K562 (cell line): Measurements from ENCODE around the gene SETMAR. TPM values are rescaled to one million over a fixed set of nuclear protein-coding genes. Genes with fewer than 3 reads are reported as not detected.

Experiments
- ATAC-seq: fragments of 200-7000 bp; cut with Tn5 transposase; 3 replicates; pipeline ENCODE4 v1.9.1; 2020; ENCODE audit warnings: moderate library complexity
- BruUV-seq: library from RNA; stranded (reverse); fragments of 400-500 nt; replicated peaks from 2 replicates; lab custom pipeline; 2021; lab: Mats Ljungman, UMichigan
- CTCF ChIA-PET: fragments of 300-600 bp; formaldehyde crosslinking; extraction: SDS; loops from one replicate; lab custom pipeline; 2021; ENCODE audit warnings: low intra/inter-chr PET ratio; lab: Yijun Ruan, JAX
- POLR2A ChIA-PET: fragments of 300-600, 350-650 bp; sonication (Branson Sonifier 250); formaldehyde crosslinking; extraction: SDS; loops from one replicate; lab custom pipeline; 2021; ENCODE audit warnings: antibody characterized with exemption, inconsistent platforms; lab: Yijun Ruan, JAX
- DNase-seq, 4 experiments: peaks; one replicate each; pipeline versions ENCODE4 v3.0.0 to v3.0.0-alpha.2; 2011 to 2018; ENCODE audit warnings: low spot score in 3 of 4, mixed read lengths in 3 of 4; ENCODE audit errors: extremely low read depth in 1 of 4
- FAIRE-seq: peaks from 2 replicates; lab custom pipeline; 2011; peaks lifted over from hg19 to GRCh38; lab: Jason Lieb, UNC
- H2AFZ ChIP-seq: 2 replicates; pipeline ENCODE4 v1.6.0; 2011; ENCODE audit warnings: low read depth, low read length, control low read depth, inconsistent platforms
- H3K27ac ChIP-seq: fragments of 200-600 bp; 3 replicates; pipeline ENCODE4 v1.8.0; 2011; ENCODE audit warnings: low read depth, mild to moderate bottlenecking, control low read depth, inconsistent platforms, low read length, moderate library complexity, mixed read lengths; ENCODE audit errors: extremely low read depth
- H3K27me3 ChIP-seq, 2 experiments: fragments of 300-600 bp in 1 of 2; 2 replicates in 1 of 2; 3 replicates in 1 of 2; pipeline versions ENCODE4 v1.6.0 to v1.8.0; 2011; ENCODE audit warnings: inconsistent platforms in 2 of 2, low read length in 2 of 2, mild to moderate bottlenecking in 1 of 2, mixed read lengths in 1 of 2, moderate library complexity in 1 of 2; ENCODE audit not compliant: control insufficient read depth in 2 of 2, insufficient read depth in 2 of 2
- H3K36me3 ChIP-seq: fragments of 300-600 bp; 3 replicates; pipeline ENCODE4 v1.8.0; 2011; ENCODE audit warnings: mild to moderate bottlenecking, low read length, inconsistent platforms; ENCODE audit not compliant: control insufficient read depth, insufficient read depth
- H3K4me1 ChIP-seq, 2 experiments: fragments of 200-600 bp in 1 of 2; replicated peaks in 1 of 2; 2 replicates in 1 of 2; 3 replicates in 1 of 2; pipeline versions ENCODE4 v1.5.1 to v1.8.0; 2011; ENCODE audit warnings: inconsistent platforms in 2 of 2, low read length in 2 of 2, mild to moderate bottlenecking in 1 of 2, mixed read lengths in 1 of 2, moderate library complexity in 1 of 2; ENCODE audit not compliant: control insufficient read depth in 2 of 2, insufficient read depth in 2 of 2
- H3K4me2 ChIP-seq: 2 replicates; pipeline ENCODE4 v1.6.1; 2011; ENCODE audit warnings: low read length, control low read depth, inconsistent platforms, mixed read lengths; ENCODE audit not compliant: insufficient read depth
- H3K4me3 ChIP-seq: fragments of 200-600 bp; sonication (generic), shearing (Covaris generic); 2 replicates; pipeline ENCODE4 v1.5.1; 2016; ENCODE audit warnings: control low read depth, inconsistent platforms
- H3K79me2 ChIP-seq: fragments of 200-600 bp; 3 replicates; pipeline ENCODE4 v1.8.0; 2011; ENCODE audit warnings: low read length, inconsistent platforms; ENCODE audit not compliant: control insufficient read depth, insufficient read depth
- H3K9ac ChIP-seq, 2 experiments: 2 replicates each; pipeline versions ENCODE4 v1.6.0 to v1.6.1; 2011; ENCODE audit warnings: low read depth in 2 of 2, low read length in 2 of 2, control low read depth in 1 of 2, inconsistent platforms in 1 of 2, mild to moderate bottlenecking in 1 of 2, mixed read lengths in 1 of 2; ENCODE audit not compliant: insufficient read depth in 1 of 2
- H3K9me1 ChIP-seq: one replicate; pipeline ENCODE4 v1.6.0; 2011; ENCODE audit warnings: inconsistent platforms, mild to moderate bottlenecking, low read length, moderate library complexity; ENCODE audit not compliant: control insufficient read depth, insufficient read depth
- H3K9me3 ChIP-seq: replicated peaks from 2 replicates; pipeline ENCODE4 v1.5.1; 2011; ENCODE audit warnings: low read depth, low read length, inconsistent platforms; ENCODE audit not compliant: control insufficient read depth, insufficient read depth
- H4K20me1 ChIP-seq: replicated peaks from 2 replicates; pipeline ENCODE4 v1.6.1; 2011; ENCODE audit warnings: low read length, inconsistent platforms, mixed read lengths; ENCODE audit not compliant: control insufficient read depth, insufficient read depth
- CAMTA2 ChIP-seq: fragments of 250-450 bp; sonication (Bioruptor Pico); conservative IDR thresholded peaks from 2 replicates; pipeline ENCODE4 v1.5.1; 2022
- COPS2 ChIP-seq: fragments of 450-650 bp; conservative IDR thresholded peaks from 2 replicates; pipeline ENCODE4 v1.6.1; 2016; ENCODE audit warnings: mild to moderate bottlenecking, moderate library complexity
- DEAF1 ChIP-seq: fragments of 450-650 bp; formaldehyde crosslinking; IDR thresholded peaks from 2 replicates; pipeline ENCODE4 v1.4.0; 2020; ENCODE audit warnings: mild to moderate bottlenecking, moderate library complexity
- GABPA ChIP-seq: fragments of 200-800 bp; sonication (Bioruptor generic); conservative IDR thresholded peaks from 2 replicates; pipeline ENCODE4 v1.6.1; 2016; ENCODE audit warnings: low read depth, missing genetic modification characterization, missing compliant biosample characterization
- GABPB1 ChIP-seq: sonication (generic); formaldehyde crosslinking; IDR thresholded peaks from 2 replicates; pipeline ENCODE4 v1.8.0; 2022; ENCODE audit warnings: mild to moderate bottlenecking, missing genetic modification reagents
- KAT7 ChIP-seq: sonication (generic); formaldehyde crosslinking; IDR thresholded peaks from 2 replicates; pipeline ENCODE4 v1.8.0; 2022; ENCODE audit warnings: missing genetic modification reagents, mild to moderate bottlenecking, borderline replicate concordance
- KLF6 ChIP-seq: fragments of 250-450 bp; sonication (Bioruptor Pico); IDR thresholded peaks from 2 replicates; pipeline ENCODE4 v1.4.0; 2020; ENCODE audit warnings: mild to moderate bottlenecking, moderate library complexity, borderline replicate concordance
- MTF1 ChIP-seq: fragments of 250-450 bp; sonication (Bioruptor Pico); IDR thresholded peaks from 2 replicates; pipeline ENCODE4 v1.9.0; 2021; ENCODE audit warnings: moderate library complexity, mild to moderate bottlenecking, inconsistent platforms, borderline replicate concordance
- NBN ChIP-seq: fragments of 450-650 bp; IDR thresholded peaks from 2 replicates; pipeline ENCODE4 v1.6.1; 2016; ENCODE audit warnings: low read depth, mild to moderate bottlenecking
- NONO ChIP-seq, 2 experiments: fragments of 200-400 bp in 1 of 2; fragments of 450-650 bp in 1 of 2; formaldehyde crosslinking in 1 of 2; IDR thresholded peaks; 2 replicates each; pipeline ENCODE4 v1.6.1; 2017; ENCODE audit warnings: low read depth in 2 of 2, mild to moderate bottlenecking in 2 of 2, moderate library complexity in 2 of 2, low read length in 1 of 2
- NRF1 ChIP-seq, 2 experiments: fragments of 450-650 bp; IDR thresholded peaks in 1 of 2; conservative IDR thresholded peaks in 1 of 2; 2 replicates each; pipeline ENCODE4 v1.6.1; 2014; ENCODE audit warnings: mild to moderate bottlenecking in 2 of 2
- PRPF4 ChIP-seq: fragments of 200-400 bp; formaldehyde crosslinking; IDR thresholded peaks from one replicate; pipeline ENCODE4 v1.6.1; 2017; ENCODE audit warnings: low read length, low read depth, mild to moderate bottlenecking; ENCODE audit not compliant: insufficient read depth, poor library complexity, severe bottlenecking
- PTTG1 ChIP-seq: fragments of 450-650 bp; IDR thresholded peaks from 2 replicates; pipeline ENCODE4 v1.6.1; 2016; ENCODE audit warnings: low read depth, mild to moderate bottlenecking, missing genetic modification characterization, missing compliant biosample characterization
- RBM25 ChIP-seq: fragments of 200-400 bp; formaldehyde crosslinking; IDR thresholded peaks from 2 replicates; pipeline ENCODE4 v1.6.1; 2018; ENCODE audit warnings: low read length, low read depth, moderate library complexity; ENCODE audit not compliant: severe bottlenecking
- SIN3A ChIP-seq, 2 experiments: fragments of 150-350 bp in 1 of 2; IDR thresholded peaks; 2 replicates each; pipeline ENCODE4 v1.6.1; 2011 to 2016; ENCODE audit warnings: borderline replicate concordance in 2 of 2, low read depth in 2 of 2, low read length in 2 of 2, mild to moderate bottlenecking in 2 of 2, moderate library complexity in 2 of 2; ENCODE audit not compliant: control insufficient read depth in 1 of 2
- ZKSCAN1 ChIP-seq: fragments of 150-350 bp; IDR thresholded peaks from 2 replicates; pipeline ENCODE4 v1.6.1; 2016; ENCODE audit warnings: low read depth, low read length
- ZNF586 ChIP-seq: fragments of 450-650 bp; formaldehyde crosslinking; conservative IDR thresholded peaks from 2 replicates; pipeline ENCODE4 v1.4.0; 2020; ENCODE audit warnings: mild to moderate bottlenecking, moderate library complexity
- WGBS: fragments of 100-300 bp; shearing (Covaris generic); methylation state at CpG from one replicate; pipeline ENCODE4 v1.1.6; 2016; ENCODE audit warnings: low coverage, mixed read lengths; ENCODE audit not compliant: insufficient coverage; ENCODE audit errors: missing lambda C conversion rate; 5-methylcytosine and 5-hydroxymethylcytosine counted together
- in situ Hi-C: fragments of 300-500 bp; cut with MboI; formaldehyde crosslinking; loops from 4 replicates; pipeline ENCODE4 v1.15.0; 2018; ENCODE audit warnings: inconsistent platforms, mixed read lengths
- intact Hi-C: fragments of 100-400 bp; cut with micrococcal nuclease; formaldehyde crosslinking; loops from 2 replicates; pipeline ENCODE4 v1.14.2; 2022
- polyA plus RNA-seq, 8 experiments: library from polyadenylated mRNA; depleted of rRNA in 4 of 8; stranded (reverse) in 5 of 8; unstranded in 3 of 8; fragments of >200 nt; fragmentation: Nextera tagmentation in 2 of 8; fragmentation: Illumina TruSeq in 1 of 8; extraction: Ambion mirVana in 2 of 8; extraction: Trizol in 1 of 8; gene quantifications; 2 replicates each; pipeline versions ENCODE4 v1.2.1 to v1.2.3, GENCODE V29; 2011 to 2014; ENCODE audit warnings: inconsistent platforms in 1 of 8, missing spikeins in 1 of 8
- total RNA-seq, 7 experiments: library from RNA; depleted of rRNA in 6 of 7; stranded (reverse); fragments of >200 nt in 6 of 7; fragmentation: Illumina TruSeq in 2 of 7; extraction: Trizol in 2 of 7; gene quantifications; 2 replicates each; pipeline versions ENCODE4 v1.2.1 to v1.2.3, GENCODE V29; 2011 to 2021; ENCODE audit warnings: low replicate concordance in 1 of 7
- TF ChIP-seq, protein P1 (sequence below): fragments of 450-650 bp; IDR thresholded peaks from 2 replicates; pipeline ENCODE4 v1.7.0; 2016; ENCODE audit warnings: borderline replicate concordance
- TF ChIP-seq, protein P2 (sequence below): sonication (generic); formaldehyde crosslinking; IDR thresholded peaks from 2 replicates; pipeline ENCODE4 v1.8.0; 2023; ENCODE audit warnings: mild to moderate bottlenecking, missing genetic modification reagents

Gene SETMAR
- total and polyA plus RNA-seq, 9 of the 15 experiments (the other 6 are each of a cell fraction or from before 2014, with no cell fraction given), result 5.5 to 25.1 (median 18.2) TPM

GRCh38 chr3:4289044-4289443 is 14.1 kb upstream of the SETMAR start:
- no peak for FAIRE-seq

More at GRCh38 chr3:4289044-4289443, 14.1 kb upstream of the SETMAR start:
- Histone ChIP-seq H3K9me1 (no peaks in the 10 kb centered on the region), H2AFZ (no peak overlapping the region), H3K9me3 (no peaks in the 10 kb centered on the region), H3K9ac (no peak overlapping the region)
- ATAC-seq (peak; percentile 24; the same call in 2 of the 3 replicates), DNase-seq (no peak)
- TF ChIP-seq NRF1 (conservative IDR thresholded peaks at IDR 0.05 in 1 of 2, IDR thresholded peaks at IDR 0.05 in 1 of 2), result no peak
- no peak for TF ChIP-seq GABPB1
- no peak for TF ChIP-seq NONO (IDR thresholded peaks at IDR 0.05; ENCODE audit: low read depth in 2 of 2, low read length in 1 of 2)
- TF ChIP-seq MTF1 (CRISPR knock-in tag), result no peak
- no peak for TF ChIP-seq ZNF586 (CRISPR knock-in tag)
- TF ChIP-seq CAMTA2, result no peak
- no peak for TF ChIP-seq DEAF1 (CRISPR knock-in tag)
- TF ChIP-seq PTTG1 (tag), result no peak
- TF ChIP-seq ZKSCAN1, result no peak
- TF ChIP-seq RBM25, result no peak
- TF ChIP-seq COPS2, result no peak
- no peak for TF ChIP-seq SIN3A (IDR thresholded peaks at IDR 0.05; ENCODE audit: borderline replicate concordance in 2 of 2, control insufficient read depth in 1 of 2, low read depth in 2 of 2, low read length in 2 of 2)
- no peak for TF ChIP-seq GABPA (tag)
- no peak for TF ChIP-seq NBN
- TF ChIP-seq, protein P1, sequence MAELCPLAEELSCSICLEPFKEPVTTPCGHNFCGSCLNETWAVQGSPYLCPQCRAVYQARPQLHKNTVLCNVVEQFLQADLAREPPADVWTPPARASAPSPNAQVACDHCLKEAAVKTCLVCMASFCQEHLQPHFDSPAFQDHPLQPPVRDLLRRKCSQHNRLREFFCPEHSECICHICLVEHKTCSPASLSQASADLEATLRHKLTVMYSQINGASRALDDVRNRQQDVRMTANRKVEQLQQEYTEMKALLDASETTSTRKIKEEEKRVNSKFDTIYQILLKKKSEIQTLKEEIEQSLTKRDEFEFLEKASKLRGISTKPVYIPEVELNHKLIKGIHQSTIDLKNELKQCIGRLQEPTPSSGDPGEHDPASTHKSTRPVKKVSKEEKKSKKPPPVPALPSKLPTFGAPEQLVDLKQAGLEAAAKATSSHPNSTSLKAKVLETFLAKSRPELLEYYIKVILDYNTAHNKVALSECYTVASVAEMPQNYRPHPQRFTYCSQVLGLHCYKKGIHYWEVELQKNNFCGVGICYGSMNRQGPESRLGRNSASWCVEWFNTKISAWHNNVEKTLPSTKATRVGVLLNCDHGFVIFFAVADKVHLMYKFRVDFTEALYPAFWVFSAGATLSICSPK, result no peak
- no peak for TF ChIP-seq PRPF4
- TF ChIP-seq KLF6 (CRISPR knock-in tag), result no peak
- TF ChIP-seq, protein P2, sequence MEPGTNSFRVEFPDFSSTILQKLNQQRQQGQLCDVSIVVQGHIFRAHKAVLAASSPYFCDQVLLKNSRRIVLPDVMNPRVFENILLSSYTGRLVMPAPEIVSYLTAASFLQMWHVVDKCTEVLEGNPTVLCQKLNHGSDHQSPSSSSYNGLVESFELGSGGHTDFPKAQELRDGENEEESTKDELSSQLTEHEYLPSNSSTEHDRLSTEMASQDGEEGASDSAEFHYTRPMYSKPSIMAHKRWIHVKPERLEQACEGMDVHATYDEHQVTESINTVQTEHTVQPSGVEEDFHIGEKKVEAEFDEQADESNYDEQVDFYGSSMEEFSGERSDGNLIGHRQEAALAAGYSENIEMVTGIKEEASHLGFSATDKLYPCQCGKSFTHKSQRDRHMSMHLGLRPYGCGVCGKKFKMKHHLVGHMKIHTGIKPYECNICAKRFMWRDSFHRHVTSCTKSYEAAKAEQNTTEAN (CRISPR knock-in tag), result no peak
- no peak for TF ChIP-seq KAT7 (CRISPR knock-in tag)
- TF ChIP-seq, all 486 proteins: peak for 0
- no peak overlapping the region for H3K4me3 ChIP-seq
- no peaks in the 10 kb centered on the region for H4K20me1 ChIP-seq
- ChIA-PET CTCF (no interaction called here), POLR2A (interaction anchor here (2.0 kb wide), 1 partner anchor 8 kb away, joined by 10 read pairs; no protein-coding TSS in a partner anchor)
- H3K27ac ChIP-seq, result no peak overlapping the region
- no peaks in the 10 kb centered on the region for H3K36me3 ChIP-seq
- H3K4me2 ChIP-seq, result no peak overlapping the region
- no TSS peak for BruUV-seq
- intact Hi-C loops, result no loop called here
- no peaks in the 10 kb centered on the region; a peak in 1 of 5 replicates for H3K27me3 ChIP-seq
- H3K4me1 ChIP-seq, result no peaks in the 10 kb centered on the region
- in situ Hi-C loops, result loop anchor here (25.0 kb wide), 1 partner anchor 477 kb away; no protein-coding TSS in a partner anchor
- 3% methylated on average over 4 of the region's 4 CpGs for WGBS
- no peaks in the 10 kb centered on the region for H3K79me2 ChIP-seq
